Measurements from ENCODE around the gene CDKN1C. TPM values are rescaled to one million over a fixed set of nuclear protein-coding genes. Genes with fewer than 3 reads are reported as not detected.

Gene CDKN1C
- total RNA-seq, 1 donor from 2014 or later, result 42.1 TPM

GRCh38 chr11:2841411-2842190, 44.0 kb downstream of the CDKN1C start:
- no peaks in the 10 kb centered on the region for H3K27me3 ChIP-seq
- H3K36me3 ChIP-seq, result no peaks in the 10 kb centered on the region
- no peak overlapping the region for H3K4me3 ChIP-seq
- ATAC-seq (no peak), DNase-seq (no peak)
- intact Hi-C loops (cut with DNase I), result no loop called here
- no peak overlapping the region for H3K27ac ChIP-seq
- no peaks in the 10 kb centered on the region for H3K9me3 ChIP-seq
- TF ChIP-seq CTCF (IDR thresholded peaks at IDR 0.05), result no peak
- H3K4me1 ChIP-seq, result peaks cover 4% of the 10 kb centered on the region

- intact Hi-C loops (cut with DNase I), result no loop called here
- Histone ChIP-seq H3K27ac (no peak overlapping the region), H3K9me3 (no peaks in the 10 kb centered on the region), H3K36me3 (no peaks in the 10 kb centered on the region), H3K4me1 (peaks cover 5% of the 10 kb centered on the region), H3K27me3 (no peaks in the 10 kb centered on the region), H3K4me3 (no peak overlapping the region)
- DNase-seq (no peak), ATAC-seq (no peak)
- TF ChIP-seq CTCF (IDR thresholded peaks at IDR 0.05), result no peak
Measured at GRCh38 chr11:2839395-2839943, 46.1 kb downstream of the CDKN1C start.

- DNase-seq (no peak), ATAC-seq (no peak)
- Histone ChIP-seq H3K9me3 (no peaks in the 10 kb centered on the region), H3K27me3 (no peaks in the 10 kb centered on the region), H3K4me3 (no peak overlapping the region), H3K27ac (no peak overlapping the region), H3K4me1 (peaks cover 5% of the 10 kb centered on the region), H3K36me3 (no peaks in the 10 kb centered on the region)
- intact Hi-C loops (cut with DNase I), result no loop called here
- TF ChIP-seq CTCF (IDR thresholded peaks at IDR 0.05), result no peak
Measured at GRCh38 chr11:2838676-2839294, 46.8 kb downstream of the CDKN1C start.

GRCh38 chr11:2838091-2838490, 47.5 kb downstream of the CDKN1C start:
- DNase-seq (no peak), ATAC-seq (no peak)
- Histone ChIP-seq H3K27ac (no peak overlapping the region), H3K36me3 (no peaks in the 10 kb centered on the region), H3K4me3 (no peak overlapping the region), H3K9me3 (no peaks in the 10 kb centered on the region), H3K27me3 (no peaks in the 10 kb centered on the region), H3K4me1 (peaks cover 5% of the 10 kb centered on the region)
- intact Hi-C loops (cut with DNase I), result no loop called here
- no peak for TF ChIP-seq CTCF (IDR thresholded peaks at IDR 0.05)

GRCh38 chr11:2837651-2838050, 47.9 kb downstream of the CDKN1C start:
- Histone ChIP-seq H3K36me3 (no peaks in the 10 kb centered on the region), H3K4me1 (peaks cover 5% of the 10 kb centered on the region), H3K27me3 (no peaks in the 10 kb centered on the region), H3K9me3 (no peaks in the 10 kb centered on the region), H3K27ac (no peak overlapping the region), H3K4me3 (no peak overlapping the region)
- TF ChIP-seq CTCF (IDR thresholded peaks at IDR 0.05), result no peak
- ATAC-seq (no peak), DNase-seq (no peak)
- intact Hi-C loops (cut with DNase I), result no loop called here

All from upper lobe of right lung (tissue), 1 donor.